ENCODE results near the gene CLMP. TPM values are rescaled to one million over a fixed set of nuclear protein-coding genes. Genes with fewer than 3 reads are reported as not detected.
A peak's percentile ranks its signal among the peaks of the same experiment; 100 is the strongest.
"Not testable (repeated sequence)": the region's sequence is repeated elsewhere in the genome, so short reads cannot be mapped to it uniquely, and the experiment has no call there.

CLMP gene
- total RNA-seq, 1 donor from 2014 or later, result 24.2 TPM

DNA sequence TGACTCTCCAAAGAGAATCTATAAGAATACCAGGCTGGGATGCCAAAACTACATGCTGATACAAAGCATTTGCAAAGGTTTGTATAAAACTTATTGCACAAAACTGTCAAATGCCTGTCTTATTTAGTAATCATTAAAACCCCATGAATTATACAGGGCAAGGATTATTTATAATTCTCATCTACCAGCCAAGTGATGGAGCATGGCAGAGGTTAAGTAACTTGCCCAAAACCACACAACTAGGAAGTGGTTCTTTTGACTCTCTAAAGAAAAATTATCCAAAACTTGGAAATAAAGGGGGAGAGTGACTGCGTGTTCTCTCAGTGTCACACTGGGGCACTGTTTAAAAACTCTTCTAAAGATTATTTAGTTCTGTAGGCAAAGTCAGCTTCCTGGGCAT is 17.4 kb upstream of the CLMP start:
- H3K27ac Mint-ChIP-seq (ENCODE audit: unreplicated experiment), result no peak overlapping the region
- no peaks in the 10 kb centered on the region for H3K36me3 Mint-ChIP-seq (ENCODE audit: unreplicated experiment)
- peaks cover 1% of the 10 kb centered on the region for H3K9me3 Mint-ChIP-seq (ENCODE audit: unreplicated experiment)
- H3K4me3 Mint-ChIP-seq (ENCODE audit: unreplicated experiment), result no peak overlapping the region
- H3K27me3 Mint-ChIP-seq (ENCODE audit: unreplicated experiment), result no peaks in the 10 kb centered on the region
- TF ChIP-seq, protein P1, sequence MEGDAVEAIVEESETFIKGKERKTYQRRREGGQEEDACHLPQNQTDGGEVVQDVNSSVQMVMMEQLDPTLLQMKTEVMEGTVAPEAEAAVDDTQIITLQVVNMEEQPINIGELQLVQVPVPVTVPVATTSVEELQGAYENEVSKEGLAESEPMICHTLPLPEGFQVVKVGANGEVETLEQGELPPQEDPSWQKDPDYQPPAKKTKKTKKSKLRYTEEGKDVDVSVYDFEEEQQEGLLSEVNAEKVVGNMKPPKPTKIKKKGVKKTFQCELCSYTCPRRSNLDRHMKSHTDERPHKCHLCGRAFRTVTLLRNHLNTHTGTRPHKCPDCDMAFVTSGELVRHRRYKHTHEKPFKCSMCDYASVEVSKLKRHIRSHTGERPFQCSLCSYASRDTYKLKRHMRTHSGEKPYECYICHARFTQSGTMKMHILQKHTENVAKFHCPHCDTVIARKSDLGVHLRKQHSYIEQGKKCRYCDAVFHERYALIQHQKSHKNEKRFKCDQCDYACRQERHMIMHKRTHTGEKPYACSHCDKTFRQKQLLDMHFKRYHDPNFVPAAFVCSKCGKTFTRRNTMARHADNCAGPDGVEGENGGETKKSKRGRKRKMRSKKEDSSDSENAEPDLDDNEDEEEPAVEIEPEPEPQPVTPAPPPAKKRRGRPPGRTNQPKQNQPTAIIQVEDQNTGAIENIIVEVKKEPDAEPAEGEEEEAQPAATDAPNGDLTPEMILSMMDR (IDR thresholded peaks at IDR 0.05; ENCODE audit: partially characterized antibody, unreplicated experiment), result no peak
- peaks cover 12% of the 10 kb centered on the region for H3K4me1 Mint-ChIP-seq (ENCODE audit: low read depth, unreplicated experiment)
- DNase-seq, result no peak

DNA sequence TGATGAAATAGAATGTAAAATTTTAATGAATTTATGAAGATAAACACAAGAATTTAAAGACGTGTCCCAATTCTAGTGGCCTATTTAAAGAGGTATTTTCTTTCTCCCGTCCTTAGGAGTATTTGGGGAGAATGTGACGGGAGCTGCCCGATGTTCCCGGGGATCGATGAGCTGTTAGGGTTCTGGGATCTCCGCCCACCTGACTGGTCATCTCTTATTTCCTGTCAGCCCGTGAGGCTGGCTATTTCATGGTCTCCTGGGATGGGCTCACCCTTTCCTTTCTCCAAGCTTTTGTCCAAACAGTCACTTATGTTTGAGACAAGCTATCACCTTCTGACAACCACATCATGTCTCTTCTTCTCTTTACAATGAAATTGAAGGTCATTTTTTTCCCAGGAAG is 16.9 kb upstream of the CLMP start:
- Mint-ChIP-seq H3K36me3 (ENCODE audit: unreplicated experiment) (no peaks in the 10 kb centered on the region), H3K27me3 (ENCODE audit: unreplicated experiment) (no peaks in the 10 kb centered on the region), H3K9me3 (ENCODE audit: unreplicated experiment) (peaks cover 1% of the 10 kb centered on the region), H3K27ac (ENCODE audit: unreplicated experiment) (no peak overlapping the region), H3K4me1 (ENCODE audit: low read depth, unreplicated experiment) (peaks cover 16% of the 10 kb centered on the region), H3K4me3 (ENCODE audit: unreplicated experiment) (no peak overlapping the region)
- no peak for DNase-seq
- TF ChIP-seq, protein P1 (IDR thresholded peaks at IDR 0.05; ENCODE audit: partially characterized antibody, unreplicated experiment), result no peak

DNA sequence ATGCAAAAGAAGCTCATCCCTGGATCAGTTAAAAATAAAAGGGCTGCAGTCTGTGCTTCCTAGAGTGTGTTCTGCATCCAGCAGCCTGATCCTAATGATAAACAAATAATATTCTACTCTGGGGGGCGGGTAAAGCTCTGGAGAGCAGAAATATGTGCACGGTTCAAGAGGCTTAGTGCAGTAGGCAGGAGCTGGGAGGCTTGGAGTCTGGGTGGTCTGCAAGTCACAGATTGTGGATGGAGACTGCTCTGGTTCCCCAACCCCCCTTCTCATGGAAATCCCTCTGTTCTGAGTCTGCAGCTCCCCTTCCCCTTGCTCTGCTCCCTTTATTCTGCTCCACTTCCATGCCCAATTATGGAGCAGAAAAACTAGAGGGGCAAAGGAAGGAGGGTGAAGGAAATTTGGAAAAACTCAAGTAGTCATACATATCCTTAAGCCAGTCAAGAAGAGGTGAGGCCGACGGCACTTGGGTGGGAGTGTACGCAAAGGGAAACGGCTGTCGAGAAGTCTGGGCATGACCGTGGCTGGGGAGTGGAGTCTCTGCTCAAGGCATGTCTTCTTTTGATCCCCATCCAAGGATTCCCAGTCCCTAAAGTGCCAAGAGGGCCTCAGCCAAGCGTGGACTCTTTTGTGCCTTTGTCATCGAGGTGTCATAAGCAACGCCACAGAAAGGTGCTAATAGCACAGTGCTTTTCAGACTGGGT is 16.3 kb upstream of the CLMP start:
- H3K27me3 Mint-ChIP-seq (ENCODE audit: unreplicated experiment), result no peaks in the 10 kb centered on the region
- H3K4me3 Mint-ChIP-seq (ENCODE audit: unreplicated experiment), result no peak overlapping the region
- H3K36me3 Mint-ChIP-seq (ENCODE audit: unreplicated experiment), result no peaks in the 10 kb centered on the region
- H3K27ac Mint-ChIP-seq (ENCODE audit: unreplicated experiment), result peak overlapping the region; percentile 16
- no peak for DNase-seq
- peaks cover 1% of the 10 kb centered on the region for H3K9me3 Mint-ChIP-seq (ENCODE audit: unreplicated experiment)
- TF ChIP-seq, protein P1 (IDR thresholded peaks at IDR 0.05; ENCODE audit: partially characterized antibody, unreplicated experiment), result no peak
- peaks cover 18% of the 10 kb centered on the region for H3K4me1 Mint-ChIP-seq (ENCODE audit: low read depth, unreplicated experiment)

DNA sequence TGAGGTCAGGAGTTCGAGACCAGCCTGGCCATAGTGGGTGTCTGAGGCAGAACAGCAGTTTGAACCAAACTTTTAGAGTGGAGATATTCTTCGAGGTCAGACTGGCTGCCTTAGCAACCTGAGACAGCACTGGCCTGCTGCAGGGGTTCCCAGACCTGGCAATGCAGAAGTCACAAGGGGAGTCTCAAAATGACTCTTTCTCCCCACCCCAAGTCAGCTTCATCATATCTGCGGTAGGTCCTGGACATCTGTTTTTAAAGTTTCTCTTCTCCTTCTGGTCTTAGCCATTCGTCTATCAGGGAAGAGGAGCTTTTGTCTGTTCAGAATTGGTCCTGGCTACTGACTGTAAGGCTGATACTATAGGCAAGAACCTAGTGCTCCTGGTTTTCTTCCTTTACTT is 14.5 kb upstream of the CLMP start:
- H3K9me3 Mint-ChIP-seq (ENCODE audit: unreplicated experiment), result peaks cover 1% of the 10 kb centered on the region
- H3K4me1 Mint-ChIP-seq (ENCODE audit: low read depth, unreplicated experiment), result peaks cover 18% of the 10 kb centered on the region
- no peaks in the 10 kb centered on the region for H3K27me3 Mint-ChIP-seq (ENCODE audit: unreplicated experiment)
- no peak for DNase-seq
- H3K36me3 Mint-ChIP-seq (ENCODE audit: unreplicated experiment), result no peaks in the 10 kb centered on the region
- no peak overlapping the region for H3K27ac Mint-ChIP-seq (ENCODE audit: unreplicated experiment)
- TF ChIP-seq, protein P1 (IDR thresholded peaks at IDR 0.05; ENCODE audit: partially characterized antibody, unreplicated experiment), result no peak
- no peak overlapping the region for H3K4me3 Mint-ChIP-seq (ENCODE audit: unreplicated experiment)

DNA sequence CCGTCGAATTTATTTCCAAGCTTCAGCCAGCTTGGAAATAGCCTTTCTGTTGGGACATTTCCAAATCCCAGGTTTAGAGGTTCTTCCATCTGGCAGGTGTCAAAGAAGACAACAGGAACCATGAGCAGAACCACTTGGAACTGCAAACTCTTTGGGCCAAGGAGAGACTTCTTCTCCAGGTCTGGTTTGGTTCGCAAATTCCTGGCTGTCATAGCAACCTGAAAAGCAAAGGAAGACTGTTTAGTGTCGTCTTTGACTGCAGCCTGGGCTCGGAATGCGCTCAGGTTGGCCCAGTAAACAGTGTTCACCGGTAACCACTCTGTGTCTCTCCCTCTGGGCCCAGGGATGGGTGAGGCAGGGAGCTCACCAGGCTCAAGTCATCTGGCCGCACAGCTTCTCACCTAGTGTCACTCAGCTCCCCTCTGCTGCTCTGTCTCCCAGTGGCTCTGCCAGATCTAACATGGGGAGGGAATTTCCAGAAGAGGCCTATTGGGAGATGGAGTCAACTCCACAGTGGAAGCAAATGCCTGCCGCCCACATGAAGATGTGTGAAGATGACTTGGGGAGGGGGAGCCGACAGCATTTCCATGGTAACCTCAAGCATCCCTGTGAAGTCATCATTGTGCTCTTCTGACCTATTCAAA is 11.9 kb upstream of the CLMP start:
- no peaks in the 10 kb centered on the region for H3K36me3 Mint-ChIP-seq (ENCODE audit: unreplicated experiment)
- TF ChIP-seq, protein P1 (IDR thresholded peaks at IDR 0.05; ENCODE audit: partially characterized antibody, unreplicated experiment), result no peak
- no peak overlapping the region for H3K4me3 Mint-ChIP-seq (ENCODE audit: unreplicated experiment)
- H3K4me1 Mint-ChIP-seq (ENCODE audit: low read depth, unreplicated experiment), result peaks cover 37% of the 10 kb centered on the region
- no peak for DNase-seq
- H3K9me3 Mint-ChIP-seq (ENCODE audit: unreplicated experiment), result peaks cover 3% of the 10 kb centered on the region
- H3K27me3 Mint-ChIP-seq (ENCODE audit: unreplicated experiment), result no peaks in the 10 kb centered on the region
- no peak overlapping the region for H3K27ac Mint-ChIP-seq (ENCODE audit: unreplicated experiment)

DNA sequence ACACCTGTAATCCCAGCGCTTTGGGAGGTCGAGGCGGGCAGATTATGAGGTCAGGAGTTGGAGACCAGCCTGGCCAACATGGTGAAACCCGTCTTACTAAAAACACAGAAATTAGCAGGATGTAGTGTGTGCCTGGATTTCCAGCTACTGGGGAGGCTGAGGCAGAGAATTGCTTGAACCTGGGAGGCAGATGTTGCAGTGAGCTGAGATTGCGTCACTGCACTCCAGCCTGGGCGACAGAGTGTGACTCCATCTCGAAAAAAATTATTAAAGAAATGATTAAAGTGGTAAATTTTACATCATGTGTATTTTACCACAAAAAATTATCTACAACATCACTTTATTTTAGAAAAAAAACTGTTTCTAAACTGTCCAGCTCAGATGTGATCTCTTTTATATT is 11.0 kb upstream of the CLMP start:
- H3K36me3 Mint-ChIP-seq (ENCODE audit: unreplicated experiment); H3K27me3 Mint-ChIP-seq (ENCODE audit: unreplicated experiment); H3K4me3 Mint-ChIP-seq (ENCODE audit: unreplicated experiment); H3K9me3 Mint-ChIP-seq (ENCODE audit: unreplicated experiment); DNase-seq; H3K27ac Mint-ChIP-seq (ENCODE audit: unreplicated experiment): not testable (repeated sequence)
- H3K4me1 Mint-ChIP-seq (ENCODE audit: low read depth, unreplicated experiment), result peaks cover 34% of the 10 kb centered on the region

Data from glutamatergic neuron (in vitro differentiated cells).